ENCODE data around the gene ZBTB40. TPM values are rescaled to one million over a fixed set of nuclear protein-coding genes. Genes with fewer than 3 reads are reported as not detected.

The ZBTB40 gene
- total RNA-seq, 1 experiment from 2014 or later = 16.3 TPM

- WGBS (ENCODE audit: extremely low coverage, insufficient read length, low lambda C conversion rate) = no CpG with 5 or more reads among the region's 2 CpGs
- H3K36me3 Mint-ChIP-seq (ENCODE audit: insufficient read depth in 1 of 3, low read depth in 3 of 3) = no peaks in the 10 kb centered on the region
- H3K9ac ChIP-seq (ENCODE audit: extremely low read depth, insufficient read length, low read length) = no peak overlapping the region
- H3K56ac ChIP-seq (ENCODE audit: insufficient read length, low read depth, low read length) = no peak overlapping the region
- H4K8ac ChIP-seq (replicated peaks; ENCODE audit: insufficient read length, low read depth, low read length) = no peak overlapping the region
- no peak overlapping the region for H4K91ac ChIP-seq (ENCODE audit: insufficient read length, low read depth, low read length)
- no peaks in the 10 kb centered on the region for H3K4me1 ChIP-seq (ENCODE audit: insufficient read depth, low read length)
- H3K27me3 ChIP-seq (ENCODE audit: insufficient read depth, low read length) = no peaks in the 10 kb centered on the region
- peaks cover 0 to 6% of the 10 kb centered on the region in 2 experiments; a peak in 1 of 4 replicates for H3K4me1 Mint-ChIP-seq
- no peak overlapping the region for H3K4me2 ChIP-seq (ENCODE audit: insufficient read depth, insufficient read length, low read length)
- H3K27me3 Mint-ChIP-seq (ENCODE audit: low read depth) = no peaks in the 10 kb centered on the region
- H3K79me1 ChIP-seq (ENCODE audit: insufficient read depth, low read depth, low read length, poor library complexity, severe bottlenecking) = peaks cover 2% of the 10 kb centered on the region
- H3K14ac ChIP-seq (ENCODE audit: insufficient read depth, low read length) = no peak overlapping the region
- H3K79me2 ChIP-seq (ENCODE audit: insufficient read depth, low read length) = no peaks in the 10 kb centered on the region
- DNase-seq = no peak
- H2BK5ac ChIP-seq (ENCODE audit: insufficient read length, low read length) = no peak overlapping the region
- H3K4me3 Mint-ChIP-seq = no peak overlapping the region
- no peak overlapping the region for H2BK15ac ChIP-seq (ENCODE audit: low read depth, low read length)
- H3K23ac ChIP-seq (ENCODE audit: insufficient read length, low read depth, low read length) = no peak overlapping the region
- no peak overlapping the region for H3T11ph ChIP-seq (ENCODE audit: low read length)
- no peak overlapping the region for H4K5ac ChIP-seq (ENCODE audit: insufficient read length, low read depth, low read length)
- no peaks in the 10 kb centered on the region for H3K9me3 Mint-ChIP-seq
- H3K27ac Mint-ChIP-seq = no peak overlapping the region
- no peaks in the 10 kb centered on the region for H4K20me1 ChIP-seq (ENCODE audit: control insufficient read depth, insufficient read depth, insufficient read length)
- no peak overlapping the region for H2AK5ac ChIP-seq (ENCODE audit: insufficient read length, low read length)
- no peak overlapping the region for H3K18ac ChIP-seq (ENCODE audit: insufficient read length, low read depth, low read length)
- H3K9me3 ChIP-seq (ENCODE audit: control insufficient read depth, low read depth, low read length) = no peaks in the 10 kb centered on the region
- no peak overlapping the region for H3K27ac ChIP-seq (ENCODE audit: insufficient read length, low read depth, low read length)
- no peak overlapping the region for H3K4ac ChIP-seq (ENCODE audit: low read depth, low read length)
- H2BK120ac ChIP-seq (ENCODE audit: low read depth, low read length, poor library complexity, severe bottlenecking) = no peak overlapping the region
- H2BK20ac ChIP-seq (ENCODE audit: low read depth, low read length, poor library complexity, severe bottlenecking) = no peak overlapping the region
- no peak for TF ChIP-seq CTCF (conservative IDR thresholded peaks at IDR 0.05)
- no peak overlapping the region for H2AFZ ChIP-seq (ENCODE audit: low read length)
- H3K23me2 ChIP-seq (ENCODE audit: insufficient read length, low read depth, low read length, poor library complexity, severe bottlenecking) = no peaks in the 10 kb centered on the region
- H2BK12ac ChIP-seq (ENCODE audit: insufficient read length, low read depth, low read length) = no peak overlapping the region
Observed at GRCh38 chr1:22472596-22472995, 20.9 kb downstream of the ZBTB40 start.
